ENCODE measurements around the gene CAPN14.

GRCh38 chr2:31216734-31217133 is 581 bp downstream of the CAPN14 start:
- no peak for TF ChIP-seq POLR2AphosphoS5 (IDR thresholded peaks at IDR 0.05; ENCODE audit: low read depth, low read length)
- TF ChIP-seq POLR2A (IDR thresholded peaks at IDR 0.05; ENCODE audit: borderline replicate concordance, extremely low read depth, insufficient read depth, insufficient read length): no peak
- no peak for TF ChIP-seq ZNF274 (IDR thresholded peaks at IDR 0.05; ENCODE audit: low read depth, low read length)
- TF ChIP-seq CTCF (IDR thresholded peaks at IDR 0.05 in 2 of 3, conservative IDR thresholded peaks at IDR 0.05 in 1 of 3; ENCODE audit: borderline replicate concordance in 1 of 3, insufficient read depth in 1 of 3, low read depth in 2 of 3, low read length in 2 of 3): no peak
- no peak for TF ChIP-seq CBX3 (IDR thresholded peaks at IDR 0.05; ENCODE audit: low read depth)
- TF ChIP-seq MAX (IDR thresholded peaks at IDR 0.05): no peak
